SK-N-SH treated with all-trans-retinoic acid at 6 μM for 48 hours (cell line): Measurements from ENCODE around the gene FES.

Experiments
- ATAC-seq: fragments of 200-7000 bp; cut with Tn5 transposase; 3 replicates; pipeline ENCODE4 v1.9.1; 2020; ENCODE audit warnings: mild to moderate bottlenecking, moderate library complexity
- ARNTL ChIP-seq: fragments of 450-650 bp; formaldehyde crosslinking; IDR thresholded peaks from 2 replicates; pipeline ENCODE4 v1.5.0; 2020; ENCODE audit warnings: low read depth, mild to moderate bottlenecking, moderate library complexity, borderline replicate concordance
- BACH2 ChIP-seq: fragments of 250-450 bp; sonication (Bioruptor Pico); IDR thresholded peaks from 2 replicates; pipeline ENCODE4 v1.9.0; 2021; ENCODE audit warnings: mild to moderate bottlenecking, borderline replicate concordance
- CREB5 ChIP-seq: fragments of 250-450 bp; sonication (Bioruptor Pico); IDR thresholded peaks from 2 replicates; pipeline ENCODE4 v1.5.1; 2020; ENCODE audit warnings: low read depth, mild to moderate bottlenecking, moderate library complexity
- CSDC2 ChIP-seq: fragments of 250-450 bp; sonication (Bioruptor Pico); IDR thresholded peaks from 2 replicates; pipeline ENCODE4 v1.5.0; 2020; ENCODE audit warnings: mild to moderate bottlenecking, moderate library complexity
- CSRNP3 ChIP-seq: fragments of 250-450 bp; sonication (Bioruptor Pico); IDR thresholded peaks from 2 replicates; pipeline ENCODE4 v1.5.1; 2021; ENCODE audit warnings: mild to moderate bottlenecking, moderate library complexity
- ESRRG ChIP-seq: fragments of 250-450 bp; sonication (Bioruptor Pico); IDR thresholded peaks from 2 replicates; pipeline ENCODE4 v1.6.1; 2021; ENCODE audit warnings: mild to moderate bottlenecking
- GLIS3 ChIP-seq: fragments of 250-450 bp; sonication (Bioruptor Pico); IDR thresholded peaks from 2 replicates; pipeline ENCODE4 v1.5.0; 2020; ENCODE audit warnings: mild to moderate bottlenecking, moderate library complexity
- ISL1 ChIP-seq: fragments of 250-450 bp; sonication (Bioruptor Pico); IDR thresholded peaks from 2 replicates; pipeline ENCODE4 v2.1.2; 2022; ENCODE audit warnings: mild to moderate bottlenecking, moderate library complexity
- OSR1 ChIP-seq: fragments of 250-450 bp; sonication (Bioruptor Pico); IDR thresholded peaks from 2 replicates; pipeline ENCODE4 v1.8.0; 2022; ENCODE audit warnings: moderate library complexity, mild to moderate bottlenecking, inconsistent platforms
- POU6F1 ChIP-seq: fragments of 250-450 bp; sonication (Bioruptor Pico); IDR thresholded peaks from 2 replicates; pipeline ENCODE4 v1.8.0; 2021; ENCODE audit warnings: low read depth, mild to moderate bottlenecking, moderate library complexity, borderline replicate concordance
- PPARA ChIP-seq: fragments of 250-450 bp; sonication (Bioruptor Pico); IDR thresholded peaks from 2 replicates; pipeline ENCODE4 v1.5.0; 2020; ENCODE audit warnings: mild to moderate bottlenecking, borderline replicate concordance
- RARB ChIP-seq: fragments of 250-450 bp; sonication (Bioruptor Pico); IDR thresholded peaks from 2 replicates; pipeline ENCODE4 v1.8.0; 2021; ENCODE audit warnings: mild to moderate bottlenecking, moderate library complexity
- SNAI2 ChIP-seq: fragments of 250-450 bp; sonication (Bioruptor Pico); IDR thresholded peaks from 2 replicates; pipeline ENCODE4 v1.5.0; 2020; ENCODE audit warnings: mild to moderate bottlenecking, moderate library complexity
- TCF4 ChIP-seq: fragments of 250-450 bp; sonication (Bioruptor Pico); IDR thresholded peaks from 2 replicates; pipeline ENCODE4 v1.8.0; 2021; ENCODE audit warnings: mild to moderate bottlenecking, moderate library complexity, borderline replicate concordance
- TOX ChIP-seq: fragments of 250-450 bp; sonication (Bioruptor Pico); IDR thresholded peaks from 2 replicates; pipeline ENCODE4 v1.8.0; 2021; ENCODE audit warnings: mild to moderate bottlenecking, moderate library complexity, borderline replicate concordance
- TSHZ2 ChIP-seq: fragments of 250-450 bp; sonication (Bioruptor Pico); IDR thresholded peaks from 2 replicates; pipeline ENCODE4 v1.5.0; 2020; ENCODE audit warnings: mild to moderate bottlenecking, moderate library complexity
- ZC3H10 ChIP-seq: fragments of 250-450 bp; sonication (Bioruptor Pico); IDR thresholded peaks from 2 replicates; pipeline ENCODE4 v1.5.1; 2021; ENCODE audit warnings: mild to moderate bottlenecking, moderate library complexity
- ZNF565 ChIP-seq: fragments of 450-650 bp; formaldehyde crosslinking; conservative IDR thresholded peaks from 2 replicates; pipeline ENCODE4 v1.5.0; 2020; ENCODE audit warnings: low read depth, mild to moderate bottlenecking, moderate library complexity
- ZNF70 ChIP-seq: fragments of 450-650 bp; formaldehyde crosslinking; IDR thresholded peaks from 2 replicates; pipeline ENCODE4 v1.5.0; 2020; ENCODE audit warnings: mild to moderate bottlenecking, moderate library complexity
- ZNF8 ChIP-seq: fragments of 450-650 bp; formaldehyde crosslinking; IDR thresholded peaks from 2 replicates; pipeline ENCODE4 v1.5.0; 2020; ENCODE audit warnings: mild to moderate bottlenecking, moderate library complexity

The FES gene

GRCh38 chr15:90877996-90878395 is 6.3 kb upstream of the FES start:
- no peak for TF ChIP-seq POU6F1 (CRISPR knock-in tag)
- no peak for TF ChIP-seq RARB (CRISPR knock-in tag)
- no peak for TF ChIP-seq ZNF70
- TF ChIP-seq PPARA, result no peak
- ATAC-seq, result no peak

- ATAC-seq, result no peak
- TF ChIP-seq POU6F1 (CRISPR knock-in tag), result no peak
- no peak for TF ChIP-seq ARNTL (CRISPR knock-in tag)
- TF ChIP-seq TCF4, result no peak
- TF ChIP-seq GLIS3 (CRISPR knock-in tag), result no peak
- no peak for TF ChIP-seq CSDC2 (CRISPR knock-in tag)
- TF ChIP-seq ZNF565 (CRISPR knock-in tag), result no peak
- no peak for TF ChIP-seq ESRRG (CRISPR knock-in tag)
- no peak for TF ChIP-seq CSRNP3 (CRISPR knock-in tag)
- TF ChIP-seq ZC3H10, result no peak
- TF ChIP-seq TSHZ2 (CRISPR knock-in tag), result no peak
- TF ChIP-seq TOX (CRISPR knock-in tag), result no peak
- no peak for TF ChIP-seq OSR1
- no peak for TF ChIP-seq SNAI2 (CRISPR knock-in tag)
- TF ChIP-seq ZNF8 (CRISPR knock-in tag), result no peak
- no peak for TF ChIP-seq RARB (CRISPR knock-in tag)
- TF ChIP-seq ISL1, result no peak
- no peak for TF ChIP-seq CREB5 (CRISPR knock-in tag)
- TF ChIP-seq, all 23 proteins: peak for 0
Measured at GRCh38 chr15:90878660-90879059, 5.6 kb upstream of the FES start.

GRCh38 chr15:90879730-90880366 is 4.5 kb upstream of the FES start:
- ATAC-seq, result no peak

More at GRCh38 chr15:90879730-90880366, 4.5 kb upstream of the FES start:
- TF ChIP-seq TCF4 (no peak), GLIS3 (CRISPR knock-in tag) (no peak), ZNF565 (CRISPR knock-in tag) (no peak), BACH2 (CRISPR knock-in tag) (no peak)
- TF ChIP-seq, all 23 proteins: peak for 0
